ENCODE data around the gene SGSH.

- TF ChIP-seq, protein P1, sequence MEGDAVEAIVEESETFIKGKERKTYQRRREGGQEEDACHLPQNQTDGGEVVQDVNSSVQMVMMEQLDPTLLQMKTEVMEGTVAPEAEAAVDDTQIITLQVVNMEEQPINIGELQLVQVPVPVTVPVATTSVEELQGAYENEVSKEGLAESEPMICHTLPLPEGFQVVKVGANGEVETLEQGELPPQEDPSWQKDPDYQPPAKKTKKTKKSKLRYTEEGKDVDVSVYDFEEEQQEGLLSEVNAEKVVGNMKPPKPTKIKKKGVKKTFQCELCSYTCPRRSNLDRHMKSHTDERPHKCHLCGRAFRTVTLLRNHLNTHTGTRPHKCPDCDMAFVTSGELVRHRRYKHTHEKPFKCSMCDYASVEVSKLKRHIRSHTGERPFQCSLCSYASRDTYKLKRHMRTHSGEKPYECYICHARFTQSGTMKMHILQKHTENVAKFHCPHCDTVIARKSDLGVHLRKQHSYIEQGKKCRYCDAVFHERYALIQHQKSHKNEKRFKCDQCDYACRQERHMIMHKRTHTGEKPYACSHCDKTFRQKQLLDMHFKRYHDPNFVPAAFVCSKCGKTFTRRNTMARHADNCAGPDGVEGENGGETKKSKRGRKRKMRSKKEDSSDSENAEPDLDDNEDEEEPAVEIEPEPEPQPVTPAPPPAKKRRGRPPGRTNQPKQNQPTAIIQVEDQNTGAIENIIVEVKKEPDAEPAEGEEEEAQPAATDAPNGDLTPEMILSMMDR (IDR thresholded peaks at IDR 0.05; ENCODE audit: low read length): no peak
- TF ChIP-seq EZH2 (IDR thresholded peaks at IDR 0.05; ENCODE audit: borderline replicate concordance, low read length): no peak
Measured at GRCh38 chr17:80173916-80174315, 46.2 kb downstream of the SGSH start.
